ENCODE data around the gene NAGPA. TPM values are rescaled to one million over a fixed set of nuclear protein-coding genes. Genes with fewer than 3 reads are reported as not detected.

Gene NAGPA
- polyA plus RNA-seq, 1 donor from 2014 or later: 36.6 TPM

- Histone ChIP-seq H4K20me1 (ENCODE audit: insufficient read depth) (no peaks in the 10 kb centered on the region), H2AFZ (ENCODE audit: low read depth, low read length) (no peak overlapping the region)
These were observed 28.3 kb upstream of the NAGPA start for GRCh38 chr16:5062051-5062450.

GRCh38 chr16:5060073-5060641 lies 26.4 kb upstream of the NAGPA start:
- no peak overlapping the region for H3K9ac ChIP-seq (ENCODE audit: low read length)
- H3K9me3 ChIP-seq (ENCODE audit: low read length): no peaks in the 10 kb centered on the region
- no peak overlapping the region for H3K4me2 ChIP-seq (ENCODE audit: low read length)
- H3K79me2 ChIP-seq (replicated peaks; ENCODE audit: insufficient read depth, low read length): no peaks in the 10 kb centered on the region
- H3F3A ChIP-seq (ENCODE audit: insufficient read depth, low read length, poor library complexity, severe bottlenecking): no peaks in the 10 kb centered on the region
- H3K27me3 ChIP-seq (ENCODE audit: insufficient read depth, low read depth, low read length): no peaks in the 10 kb centered on the region
- H3K9me2 ChIP-seq (ENCODE audit: insufficient read depth, low read length): no peaks in the 10 kb centered on the region
- no peak overlapping the region for H3K4me3 ChIP-seq (ENCODE audit: low read length)
- no peaks in the 10 kb centered on the region for H4K20me1 ChIP-seq (ENCODE audit: insufficient read depth)
- no peak overlapping the region for H3K27ac ChIP-seq (ENCODE audit: low read length)
- no peak overlapping the region for H2AFZ ChIP-seq (ENCODE audit: low read depth, low read length)
- no peaks in the 10 kb centered on the region for H3K36me3 ChIP-seq (ENCODE audit: insufficient read depth, low read length)
- TF ChIP-seq REST (IDR thresholded peaks at IDR 0.05; ENCODE audit: borderline replicate concordance): no peak
- no peak for TF ChIP-seq TAF1 (IDR thresholded peaks at IDR 0.05; ENCODE audit: low read depth)
- no peak for TF ChIP-seq EP300 (conservative IDR thresholded peaks at IDR 0.05; ENCODE audit: poor library complexity, severe bottlenecking)
- TF ChIP-seq EZH2 (IDR thresholded peaks at IDR 0.05; ENCODE audit: borderline replicate concordance, insufficient read depth, low read length, poor library complexity, severe bottlenecking): no peak
- no peak for TF ChIP-seq POLR2AphosphoS5 (IDR thresholded peaks at IDR 0.05)
- TF ChIP-seq SMC3 (conservative IDR thresholded peaks at IDR 0.05; ENCODE audit: poor library complexity): no peak
- TF ChIP-seq MXI1 (conservative IDR thresholded peaks at IDR 0.05; ENCODE audit: poor library complexity, severe bottlenecking): no peak
- no peak for TF ChIP-seq RAD21 (conservative IDR thresholded peaks at IDR 0.05)

More at GRCh38 chr16:5062051-5062450, 28.3 kb upstream of the NAGPA start:
- H3K4me3 ChIP-seq (ENCODE audit: low read length): no peak overlapping the region
- H3K27me3 ChIP-seq (ENCODE audit: insufficient read depth, low read depth, low read length): no peaks in the 10 kb centered on the region
- H3K79me2 ChIP-seq (replicated peaks; ENCODE audit: insufficient read depth, low read length): no peaks in the 10 kb centered on the region
- no peak for TF ChIP-seq POLR2AphosphoS5 (IDR thresholded peaks at IDR 0.05)
- TF ChIP-seq EZH2 (IDR thresholded peaks at IDR 0.05; ENCODE audit: borderline replicate concordance, insufficient read depth, low read length, poor library complexity, severe bottlenecking): no peak
- no peak for TF ChIP-seq EP300 (conservative IDR thresholded peaks at IDR 0.05; ENCODE audit: poor library complexity, severe bottlenecking)
- no peak for TF ChIP-seq CTCF (IDR thresholded peaks at IDR 0.05; ENCODE audit: poor library complexity, severe bottlenecking)
- no peak for TF ChIP-seq MXI1 (conservative IDR thresholded peaks at IDR 0.05; ENCODE audit: poor library complexity, severe bottlenecking)
- TF ChIP-seq RAD21 (conservative IDR thresholded peaks at IDR 0.05): no peak
- TF ChIP-seq TAF1 (IDR thresholded peaks at IDR 0.05; ENCODE audit: low read depth): no peak
- TF ChIP-seq REST (IDR thresholded peaks at IDR 0.05; ENCODE audit: borderline replicate concordance): no peak
- no peak for TF ChIP-seq SMC3 (conservative IDR thresholded peaks at IDR 0.05; ENCODE audit: poor library complexity)
- H3K4me2 ChIP-seq (ENCODE audit: low read length): no peak overlapping the region
- H3K9me3 ChIP-seq (ENCODE audit: low read length): no peaks in the 10 kb centered on the region
- no peak overlapping the region for H3K9ac ChIP-seq (ENCODE audit: low read length)
- no peaks in the 10 kb centered on the region for H3K36me3 ChIP-seq (ENCODE audit: insufficient read depth, low read length)
- H3K9me2 ChIP-seq (ENCODE audit: insufficient read depth, low read length): no peaks in the 10 kb centered on the region
- H3K27ac ChIP-seq (ENCODE audit: low read length): no peak overlapping the region
- H3F3A ChIP-seq (ENCODE audit: insufficient read depth, low read length, poor library complexity, severe bottlenecking): no peaks in the 10 kb centered on the region
